Body of pancreas (tissue), 4 donors: ENCODE measurements around the gene HEMGN. TPM values are rescaled to one million over a fixed set of nuclear protein-coding genes. Genes with fewer than 3 reads are reported as not detected.

Experiments used
- ATAC-seq: fragments of 150-250 bp; one replicate; pipeline ENCODE4 v1.9.1; 2016
- DNase-seq, 4 donors: peaks; one replicate each; pipeline ENCODE4 v3.0.0-alpha.2; 2019
- H3K27ac ChIP-seq, 4 donors: fragments of 200-600 bp; sonication (generic); 1 replicate in 3 of 4; 2 replicates in 1 of 4; pipeline versions ENCODE4 v1.5.1 to v1.6.1; 2016 to 2019; ENCODE audit warnings: mild to moderate bottlenecking in 1 of 4, mixed read lengths in 1 of 4, moderate library complexity in 1 of 4
- H3K27me3 ChIP-seq, 2 donors: fragments of 200-600 bp; sonication (generic); one replicate each; pipeline ENCODE4 v1.6.0; 2016; ENCODE audit warnings: mild to moderate bottlenecking in 1 of 2
- H3K36me3 ChIP-seq, 2 donors: fragments of 200-600 bp; sonication (generic); replicated peaks in 1 of 2; 2 replicates each; pipeline ENCODE4 v1.5.1; 2016; ENCODE audit warnings: low read depth in 2 of 2; ENCODE audit not compliant: insufficient read depth in 1 of 2
- H3K4me1 ChIP-seq: fragments of 200-600 bp; sonication (generic); one replicate; pipeline ENCODE4 v1.6.0; 2016
- H3K4me3 ChIP-seq, 2 donors: fragments of 200-600 bp; sonication (generic); 1 replicate in 1 of 2; 2 replicates in 1 of 2; pipeline ENCODE4 v1.5.1; 2016 to 2019
- H3K9me3 ChIP-seq, 3 donors: fragments of 200-600 bp; sonication (generic); 1 replicate in 2 of 3; 2 replicates in 1 of 3; pipeline ENCODE4 v1.5.1; 2016
- POLR2A ChIP-seq, 3 donors: fragments of 450-650 bp; IDR thresholded peaks; one replicate each; pipeline ENCODE4 v1.6.1; 2016; ENCODE audit warnings: antibody characterized with exemption in 3 of 3, mild to moderate bottlenecking in 2 of 3
- WGBS, 2 donors: methylation state at CpG; one replicate each; pipeline ENCODE4 v1.1.5; 2017; 5-methylcytosine and 5-hydroxymethylcytosine counted together
- intact Hi-C: fragments of 100-400 bp; cut with DNase I; formaldehyde crosslinking; loops from one replicate; pipeline ENCODE4 v1.15.1; 2023
- total RNA-seq, 2 donors: library from RNA; depleted of rRNA; stranded (reverse); fragments of >200 nt; gene quantifications; one replicate each; pipeline ENCODE4 v1.1.0, GENCODE V29; 2016
- TF ChIP-seq, protein P1 (sequence below), 7 experiments: fragments of 450-650 bp in 4 of 7; fragments of 200-600 bp in 3 of 7; sonication (generic) in 3 of 7; IDR thresholded peaks; one replicate each; pipeline ENCODE4 v1.5.1; 2016 to 2019; ENCODE audit warnings: antibody characterized with exemption in 7 of 7

Gene HEMGN
- total RNA-seq, 2 donors from 2014 or later, result not detected

DNA sequence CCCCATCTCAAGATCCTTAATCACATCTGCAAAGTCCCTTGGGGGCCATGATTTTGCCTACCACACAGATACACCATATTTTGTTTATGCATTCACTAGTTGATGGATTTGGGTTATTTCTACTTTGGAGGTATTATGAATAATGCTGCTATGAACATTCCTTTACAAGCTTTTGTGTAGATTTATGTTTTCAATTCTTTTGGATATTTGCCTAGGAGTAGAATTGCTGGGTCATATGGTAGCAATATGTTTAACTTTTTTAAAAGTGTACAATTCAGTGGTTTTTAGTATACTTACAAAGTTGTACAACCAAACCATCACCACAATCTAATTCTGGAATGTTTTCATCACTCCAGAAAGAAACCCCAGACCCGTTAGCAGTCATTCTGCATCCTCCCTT, 37.4 kb upstream of the HEMGN start:
- 65 to 89% methylated on average over 1 of the region's 1 CpG for WGBS, 2 donors
- Histone ChIP-seq H3K9me3 (no peaks in the 10 kb centered on the region), H3K4me3 (no peak overlapping the region), H3K27me3 (no peaks in the 10 kb centered on the region), H3K4me1 (no peaks in the 10 kb centered on the region), H3K27ac (no peak overlapping the region), H3K36me3 (no peaks in the 10 kb centered on the region)
- DNase-seq (no peak), ATAC-seq (no peak)
- intact Hi-C loops, result no loop called here
- no peak for TF ChIP-seq POLR2A (IDR thresholded peaks at IDR 0.05)
- TF ChIP-seq, protein P1, sequence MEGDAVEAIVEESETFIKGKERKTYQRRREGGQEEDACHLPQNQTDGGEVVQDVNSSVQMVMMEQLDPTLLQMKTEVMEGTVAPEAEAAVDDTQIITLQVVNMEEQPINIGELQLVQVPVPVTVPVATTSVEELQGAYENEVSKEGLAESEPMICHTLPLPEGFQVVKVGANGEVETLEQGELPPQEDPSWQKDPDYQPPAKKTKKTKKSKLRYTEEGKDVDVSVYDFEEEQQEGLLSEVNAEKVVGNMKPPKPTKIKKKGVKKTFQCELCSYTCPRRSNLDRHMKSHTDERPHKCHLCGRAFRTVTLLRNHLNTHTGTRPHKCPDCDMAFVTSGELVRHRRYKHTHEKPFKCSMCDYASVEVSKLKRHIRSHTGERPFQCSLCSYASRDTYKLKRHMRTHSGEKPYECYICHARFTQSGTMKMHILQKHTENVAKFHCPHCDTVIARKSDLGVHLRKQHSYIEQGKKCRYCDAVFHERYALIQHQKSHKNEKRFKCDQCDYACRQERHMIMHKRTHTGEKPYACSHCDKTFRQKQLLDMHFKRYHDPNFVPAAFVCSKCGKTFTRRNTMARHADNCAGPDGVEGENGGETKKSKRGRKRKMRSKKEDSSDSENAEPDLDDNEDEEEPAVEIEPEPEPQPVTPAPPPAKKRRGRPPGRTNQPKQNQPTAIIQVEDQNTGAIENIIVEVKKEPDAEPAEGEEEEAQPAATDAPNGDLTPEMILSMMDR (IDR thresholded peaks at IDR 0.05), result no peak

DNA sequence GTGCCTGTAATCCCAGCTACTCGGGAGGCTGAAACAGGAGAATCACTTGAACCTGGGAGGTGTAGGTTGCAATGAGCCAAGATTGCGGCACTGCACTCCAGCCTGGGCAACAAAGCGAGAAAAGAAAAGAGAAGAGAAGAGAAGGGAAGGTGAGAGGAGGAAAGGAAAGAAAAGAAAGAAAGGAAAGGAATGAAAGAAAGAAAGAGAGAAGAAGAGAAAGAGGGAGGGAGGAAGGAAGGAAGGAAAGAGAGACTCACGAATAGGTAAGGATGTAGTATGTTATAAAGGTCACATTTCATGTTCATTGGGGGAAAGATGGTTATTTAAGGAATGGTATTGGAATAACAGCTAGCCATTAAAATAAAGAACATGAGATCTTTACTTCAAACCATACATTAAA, 34.8 kb upstream of the HEMGN start:
- intact Hi-C loops, result no loop called here
- Histone ChIP-seq H3K4me1 (no peaks in the 10 kb centered on the region), H3K27me3 (no peaks in the 10 kb centered on the region), H3K27ac (no peak overlapping the region), H3K9me3 (no peaks in the 10 kb centered on the region), H3K36me3 (no peaks in the 10 kb centered on the region), H3K4me3 (no peak overlapping the region)
- TF ChIP-seq, protein P1 (IDR thresholded peaks at IDR 0.05), result no peak
- TF ChIP-seq POLR2A (IDR thresholded peaks at IDR 0.05), result no peak
- no peak for ATAC-seq
- no peak for DNase-seq
- WGBS, 2 donors, result 77 to 78% methylated on average over 4 of the region's 4 CpGs

DNA sequence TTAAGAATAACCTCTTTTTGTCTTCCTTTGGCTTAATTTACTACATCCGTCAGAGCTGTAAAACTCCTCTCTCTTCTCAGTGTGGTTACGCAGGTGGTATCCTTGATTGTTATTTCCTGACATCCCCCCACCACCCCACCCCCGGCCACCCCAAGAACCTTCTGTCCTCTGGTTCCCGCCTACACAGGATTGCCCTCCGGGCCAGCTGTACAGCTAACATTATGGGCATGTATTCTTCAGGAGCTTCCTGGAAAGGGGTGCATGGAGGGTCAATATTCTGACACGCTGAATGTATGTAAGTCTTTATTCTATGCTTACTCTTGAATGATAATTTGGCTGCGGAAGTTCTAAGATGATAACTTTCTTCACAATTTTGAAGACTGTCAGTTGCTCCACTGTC, 32.2 kb upstream of the HEMGN start:
- WGBS, 2 donors, result 60 to 72% methylated on average over 7 of the region's 7 CpGs
- Histone ChIP-seq H3K4me3 (no peak overlapping the region), H3K27ac (no peak overlapping the region), H3K9me3 (no peaks in the 10 kb centered on the region), H3K4me1 (no peaks in the 10 kb centered on the region), H3K36me3 (no peaks in the 10 kb centered on the region), H3K27me3 (no peaks in the 10 kb centered on the region)
- TF ChIP-seq POLR2A (IDR thresholded peaks at IDR 0.05), result no peak
- TF ChIP-seq, protein P1 (IDR thresholded peaks at IDR 0.05), result no peak
- DNase-seq (no peak), ATAC-seq (no peak)
- intact Hi-C loops, result no loop called here

DNA sequence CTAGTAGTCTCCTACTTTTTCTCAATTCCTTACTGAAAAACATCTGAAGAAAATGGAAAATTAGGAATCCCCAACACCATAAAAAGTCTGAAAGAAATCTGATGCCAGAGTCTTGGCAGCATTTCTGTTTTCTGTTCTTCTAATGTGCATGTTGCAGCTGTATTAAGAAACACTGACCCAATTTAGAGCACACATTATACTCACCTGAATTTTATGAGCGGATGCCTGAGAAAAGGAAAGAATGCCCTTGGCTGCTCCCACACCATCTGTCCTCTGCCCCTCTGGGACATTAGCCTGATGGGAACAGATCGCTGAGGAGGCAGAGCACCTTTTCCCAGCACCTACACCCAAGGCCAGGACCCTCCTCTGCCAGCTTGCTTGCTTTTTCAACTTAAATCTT, 31.0 kb upstream of the HEMGN start:
- H3K27ac ChIP-seq, result no peak overlapping the region
- H3K9me3 ChIP-seq, result no peaks in the 10 kb centered on the region
- intact Hi-C loops, result no loop called here
- TF ChIP-seq POLR2A (IDR thresholded peaks at IDR 0.05), result no peak
- TF ChIP-seq, protein P1 (IDR thresholded peaks at IDR 0.05), result no peak
- no peaks in the 10 kb centered on the region for H3K4me1 ChIP-seq
- no peak overlapping the region for H3K4me3 ChIP-seq
- H3K36me3 ChIP-seq, result no peaks in the 10 kb centered on the region
- no peaks in the 10 kb centered on the region for H3K27me3 ChIP-seq
- no peak for ATAC-seq
- 82 to 93% methylated on average over 2 of the region's 2 CpGs for WGBS, 2 donors
- no peak for DNase-seq

DNA sequence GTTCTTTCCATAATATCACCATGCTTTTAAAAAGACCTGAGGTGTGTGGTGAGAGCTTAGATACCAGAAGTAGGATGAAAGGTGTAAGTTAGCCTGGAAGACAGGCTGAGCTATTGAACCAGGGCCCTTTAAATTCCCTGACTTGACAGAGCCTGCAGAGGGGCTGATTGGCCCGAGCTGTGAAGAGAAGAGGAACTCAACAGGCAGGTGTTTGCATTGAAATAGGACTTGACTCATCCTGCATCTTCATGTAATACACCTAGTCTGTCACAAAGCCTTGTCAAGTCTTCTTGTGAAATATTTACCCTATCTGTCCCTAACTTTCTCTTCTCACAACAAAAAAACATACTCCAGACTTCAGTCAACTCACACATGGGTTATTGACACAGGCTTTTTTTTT, 28.5 kb upstream of the HEMGN start:
- WGBS, 2 donors, result 29 to 50% methylated on average over 1 of the region's 1 CpG
- no peak for DNase-seq
- Histone ChIP-seq H3K27me3 (no peaks in the 10 kb centered on the region), H3K27ac (no peak overlapping the region), H3K9me3 (no peaks in the 10 kb centered on the region), H3K4me3 (no peak overlapping the region), H3K36me3 (no peaks in the 10 kb centered on the region), H3K4me1 (no peaks in the 10 kb centered on the region)
- intact Hi-C loops, result no loop called here
- TF ChIP-seq POLR2A (IDR thresholded peaks at IDR 0.05), result no peak
- TF ChIP-seq, protein P1 (IDR thresholded peaks at IDR 0.05), result no peak
- no peak for ATAC-seq
